Neuronal stem cell (in vitro differentiated cells): ENCODE measurements around the gene PPP4R3B.
"Not testable (repeated sequence)": the region's sequence is repeated elsewhere in the genome, so short reads cannot be mapped to it uniquely, and the experiment has no call there.

Experiments used
- DNase-seq: peaks from one replicate; pipeline ENCODE4 v3.0.0-alpha.2; 2013; ENCODE audit warnings: low spot score
- H2AFZ ChIP-seq: one replicate; pipeline ENCODE4 v1.6.1; 2013; ENCODE audit warnings: mild to moderate bottlenecking, low read length, inconsistent platforms
- H2AK5ac ChIP-seq: 2 replicates; pipeline ENCODE4 v1.6.1; 2013; ENCODE audit warnings: low read depth, mild to moderate bottlenecking, inconsistent platforms, low read length, moderate library complexity, mixed read lengths
- H2BK120ac ChIP-seq: 2 replicates; pipeline ENCODE4 v1.6.1; 2013; ENCODE audit warnings: low read depth, mild to moderate bottlenecking, inconsistent platforms, low read length, moderate library complexity, mixed read lengths
- H2BK12ac ChIP-seq: one replicate; pipeline ENCODE4 v1.6.1; 2013; ENCODE audit warnings: low read length, inconsistent platforms
- H2BK15ac ChIP-seq: 2 replicates; pipeline ENCODE4 v1.6.1; 2013; ENCODE audit warnings: mild to moderate bottlenecking, low read length, inconsistent platforms, mixed read lengths
- H2BK5ac ChIP-seq: one replicate; pipeline ENCODE4 v1.6.1; 2013; ENCODE audit warnings: inconsistent platforms, mild to moderate bottlenecking, low read length, moderate library complexity
- H3K14ac ChIP-seq: one replicate; pipeline ENCODE4 v1.6.1; 2013; ENCODE audit warnings: low read length, inconsistent platforms
- H3K18ac ChIP-seq: 2 replicates; pipeline ENCODE4 v1.6.1; 2013; ENCODE audit warnings: low read length, inconsistent platforms
- H3K23ac ChIP-seq: 2 replicates; pipeline ENCODE4 v1.6.1; 2013; ENCODE audit warnings: low read depth, mild to moderate bottlenecking, mixed read lengths, low read length, inconsistent platforms; ENCODE audit not compliant: poor library complexity
- H3K27ac ChIP-seq: replicated peaks from 3 replicates; pipeline ENCODE4 v1.5.1; 2013; ENCODE audit warnings: low read length, inconsistent platforms
- H3K27me3 ChIP-seq, 3 experiments: 2 replicates each; pipeline ENCODE4 v1.6.1; 2013; ENCODE audit warnings: low read length in 3 of 3, mild to moderate bottlenecking in 2 of 3, inconsistent platforms in 1 of 3, low read depth in 1 of 3, mixed read lengths in 1 of 3, moderate library complexity in 1 of 3; ENCODE audit not compliant: control insufficient read depth in 3 of 3, insufficient read depth in 3 of 3
- H3K36me3 ChIP-seq, 2 donors: replicated peaks in 1 of 2; 2 replicates each; pipeline ENCODE4 v1.6.1; 2013; ENCODE audit warnings: low read length in 2 of 2; ENCODE audit not compliant: control insufficient read depth in 2 of 2, insufficient read depth in 2 of 2
- H3K4ac ChIP-seq: 2 replicates; pipeline ENCODE4 v1.6.1; 2013; ENCODE audit warnings: inconsistent platforms, mild to moderate bottlenecking, low read length, moderate library complexity
- H3K4me1 ChIP-seq, 2 donors: 1 replicate in 1 of 2; 2 replicates in 1 of 2; pipeline ENCODE4 v1.6.1; 2013; ENCODE audit warnings: low read length in 2 of 2, low read depth in 1 of 2; ENCODE audit not compliant: control insufficient read depth in 2 of 2, insufficient read depth in 1 of 2
- H3K4me2 ChIP-seq: one replicate; pipeline ENCODE4 v1.6.1; 2013; ENCODE audit warnings: mild to moderate bottlenecking, low read length, inconsistent platforms; ENCODE audit not compliant: insufficient read depth, poor library complexity, severe bottlenecking
- H3K4me3 ChIP-seq, 2 donors: 2 replicates each; pipeline ENCODE4 v1.5.1; 2013; ENCODE audit warnings: low read length in 2 of 2, mild to moderate bottlenecking in 2 of 2, inconsistent platforms in 1 of 2, moderate library complexity in 1 of 2
- H3K79me1 ChIP-seq: one replicate; pipeline ENCODE4 v1.6.1; 2013; ENCODE audit warnings: low read depth, mild to moderate bottlenecking, inconsistent platforms, low read length, moderate library complexity
- H3K9ac ChIP-seq: one replicate; pipeline ENCODE4 v1.6.1; 2013; ENCODE audit warnings: mild to moderate bottlenecking, low read depth, low read length, inconsistent platforms; ENCODE audit not compliant: poor library complexity
- H3K9me3 ChIP-seq, 2 donors: replicated peaks in 1 of 2; 2 replicates each; pipeline versions ENCODE3 to v1.6.1; 2013; ENCODE audit warnings: low read length in 2 of 2, mild to moderate bottlenecking in 2 of 2, inconsistent platforms in 1 of 2, low read depth in 1 of 2, mixed read lengths in 1 of 2, moderate library complexity in 1 of 2; ENCODE audit not compliant: control insufficient read depth in 2 of 2, insufficient read depth in 1 of 2
- H4K8ac ChIP-seq: one replicate; pipeline ENCODE4 v1.6.1; 2013; ENCODE audit warnings: low read depth, mild to moderate bottlenecking, inconsistent platforms, low read length, moderate library complexity
- H4K91ac ChIP-seq: one replicate; pipeline ENCODE4 v1.6.1; 2013; ENCODE audit warnings: low read length, low read depth, mild to moderate bottlenecking, inconsistent platforms; ENCODE audit not compliant: poor library complexity
- WGBS, 2 donors: extraction: QIAGEN DNeasy Blood & Tissue Kit; methylation state at CpG; one replicate each; pipeline ENCODE4 v1.1.7; 2013; ENCODE audit warnings: missing lambda C conversion rate in 2 of 2, mixed read lengths in 1 of 2; ENCODE audit not compliant: insufficient read length in 2 of 2, insufficient replicate concordance in 1 of 2; ENCODE audit errors: extremely low coverage in 2 of 2; 5-methylcytosine and 5-hydroxymethylcytosine counted together

The PPP4R3B gene

GRCh38 chr2:55553321-55553720, 64.1 kb downstream of the PPP4R3B start:
- Histone ChIP-seq H3K9ac (no peak overlapping the region), H3K4me3 (no peak overlapping the region), H3K4ac (no peak overlapping the region), H4K8ac (no peak overlapping the region), H3K27ac (no peak overlapping the region), H4K91ac (no peak overlapping the region), H3K14ac (no peak overlapping the region), H2BK5ac (no peak overlapping the region), H3K4me1 (no peaks in the 10 kb centered on the region), H2AK5ac (no peak overlapping the region), H3K23ac (no peak overlapping the region), H2BK15ac (no peak overlapping the region), H3K27me3 (no peaks in the 10 kb centered on the region), H3K18ac (no peak overlapping the region), H3K4me2 (no peak overlapping the region), H2BK120ac (no peak overlapping the region), H2BK12ac (no peak overlapping the region), H2AFZ (no peak overlapping the region), H3K36me3 (peaks cover 2 to 82% of the 10 kb centered on the region in 2 donors), H3K9me3 (no peaks in the 10 kb centered on the region), H3K79me1 (peaks cover 2% of the 10 kb centered on the region)
- no CpG with 5 or more reads among the region's 3 CpGs for WGBS, 2 donors
- DNase-seq: no peak

DNA sequence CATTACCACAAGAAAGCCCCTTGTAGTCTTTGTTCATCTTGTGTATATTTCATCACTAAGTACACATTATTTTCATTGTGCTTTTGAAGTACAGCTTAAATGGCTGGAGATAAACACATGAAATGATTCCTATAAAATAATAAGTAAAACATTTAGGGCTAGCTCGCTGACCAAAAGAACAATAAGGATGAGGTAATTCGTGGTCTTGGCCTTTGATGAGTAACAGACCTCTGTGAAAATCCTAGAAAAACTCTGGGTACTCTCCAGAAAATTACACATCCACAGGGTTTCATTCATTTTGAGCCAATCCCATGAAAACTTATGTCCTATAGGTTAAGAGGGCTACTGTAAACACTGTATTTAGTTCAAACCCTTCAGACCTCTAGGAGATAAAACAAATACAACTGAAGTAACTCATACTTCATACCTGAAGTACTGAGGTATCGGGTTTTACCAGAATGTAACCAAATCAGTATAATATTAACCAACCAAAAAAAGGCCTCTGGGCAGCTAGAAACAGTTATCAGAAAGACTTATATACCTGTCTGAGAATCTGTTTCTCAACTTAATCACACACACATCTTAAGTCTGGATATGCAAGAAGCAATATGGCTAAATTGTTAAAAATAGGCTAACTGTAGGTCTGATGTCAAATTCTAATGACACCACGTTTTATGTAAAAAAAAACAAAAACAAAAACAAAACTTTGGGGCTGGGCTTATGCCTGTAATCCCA, 66.9 kb downstream of the PPP4R3B start:
- no peak for DNase-seq
- Histone ChIP-seq H3K18ac (no peak overlapping the region), H2AFZ (no peak overlapping the region), H2BK5ac (no peak overlapping the region), H3K36me3 (peaks cover 0 to 78% of the 10 kb centered on the region in 2 donors), H4K91ac (no peak overlapping the region), H3K9me3 (no peaks in the 10 kb centered on the region), H3K27ac (no peak overlapping the region), H3K9ac (no peak overlapping the region), H3K23ac (no peak overlapping the region), H3K79me1 (no peaks in the 10 kb centered on the region), H3K14ac (no peak overlapping the region), H3K4me1 (no peaks in the 10 kb centered on the region), H4K8ac (no peak overlapping the region), H3K4me3 (no peak overlapping the region), H2BK12ac (no peak overlapping the region), H3K4ac (no peak overlapping the region), H2BK15ac (no peak overlapping the region), H2BK120ac (no peak overlapping the region), H2AK5ac (no peak overlapping the region), H3K4me2 (no peak overlapping the region), H3K27me3 (no peaks in the 10 kb centered on the region)
- no CpG with 5 or more reads among the region's 4 CpGs for WGBS, 2 donors

GRCh38 chr2:55547679-55548078, 69.7 kb downstream of the PPP4R3B start:
- H3K4me1 ChIP-seq, H3K9ac ChIP-seq, DNase-seq, H3K23ac ChIP-seq, H2AFZ ChIP-seq, H4K8ac ChIP-seq, H3K27ac ChIP-seq, H3K4ac ChIP-seq, H2BK120ac ChIP-seq, H2BK15ac ChIP-seq, H3K18ac ChIP-seq, H3K14ac ChIP-seq, H3K4me3 ChIP-seq, H2BK12ac ChIP-seq, H4K91ac ChIP-seq, H2AK5ac ChIP-seq, H2BK5ac ChIP-seq, H3K27me3 ChIP-seq, H3K4me2 ChIP-seq, H3K9me3 ChIP-seq, H3K79me1 ChIP-seq: not testable (repeated sequence)
- H3K36me3 ChIP-seq: peaks cover 3 to 85% of the 10 kb centered on the region in 2 donors
- no CpG with 5 or more reads among the region's 8 CpGs for WGBS, 2 donors

DNA sequence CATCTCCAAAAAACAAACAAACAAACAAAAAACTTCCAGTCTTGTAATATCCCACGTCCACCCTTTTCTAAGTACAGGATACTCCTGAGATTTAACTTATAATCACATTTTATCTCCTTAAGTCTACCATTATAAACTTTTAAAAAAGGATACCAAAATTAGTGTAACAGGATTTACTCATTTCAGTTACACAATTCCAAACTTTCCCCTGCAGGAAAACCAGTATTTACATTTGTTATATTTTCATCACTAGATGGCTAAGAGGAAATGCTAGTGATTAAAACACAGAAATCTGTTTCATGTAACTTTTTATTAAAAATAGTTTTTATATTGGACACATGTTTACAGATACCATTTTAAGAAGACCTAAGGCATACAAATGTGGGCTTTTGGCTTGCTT, 70.4 kb downstream of the PPP4R3B start:
- Histone ChIP-seq H3K27me3 (no peaks in the 10 kb centered on the region), H3K4ac (no peak overlapping the region), H2BK5ac (no peak overlapping the region), H3K23ac (no peak overlapping the region), H3K4me1 (no peaks in the 10 kb centered on the region), H4K8ac (no peak overlapping the region), H4K91ac (no peak overlapping the region), H3K9ac (no peak overlapping the region), H2BK15ac (no peak overlapping the region), H2BK12ac (no peak overlapping the region), H3K27ac (no peak overlapping the region), H2AK5ac (no peak overlapping the region), H2AFZ (no peak overlapping the region), H3K79me1 (no peaks in the 10 kb centered on the region), H3K4me3 (no peak overlapping the region), H3K9me3 (no peaks in the 10 kb centered on the region), H3K18ac (no peak overlapping the region), H3K4me2 (no peak overlapping the region), H3K14ac (no peak overlapping the region), H2BK120ac (no peak overlapping the region), H3K36me3 (peaks cover 4 to 85% of the 10 kb centered on the region in 2 donors)
- WGBS, 2 donors: no CpG with 5 or more reads among the region's 1 CpG
- no peak for DNase-seq
